WTC11 (cell line): ENCODE data around the gene HOXC5.

Experiments used
- ATF1 ChIP-seq: sonication (generic); formaldehyde crosslinking; IDR thresholded peaks from 2 replicates; pipeline ENCODE4 v1.8.1; 2023; ENCODE audit warnings: mild to moderate bottlenecking, moderate library complexity, missing genetic modification reagents
- CTCF ChIP-seq: fragments of 200-600 bp; IDR thresholded peaks from 2 replicates; pipeline ENCODE4 v1.8.0; 2022; ENCODE audit warnings: antibody characterized with exemption
- ELF4 ChIP-seq: sonication (generic); formaldehyde crosslinking; IDR thresholded peaks from 2 replicates; pipeline ENCODE4 v1.8.1; 2022; ENCODE audit warnings: low read depth, mild to moderate bottlenecking, moderate library complexity, missing genetic modification reagents
- ESRRA ChIP-seq: sonication (generic); formaldehyde crosslinking; IDR thresholded peaks from 2 replicates; pipeline ENCODE4 v1.8.1; 2022; ENCODE audit warnings: mild to moderate bottlenecking, missing genetic modification reagents, borderline replicate concordance
- ETV6 ChIP-seq: sonication (generic); formaldehyde crosslinking; IDR thresholded peaks from 2 replicates; pipeline ENCODE4 v1.8.1; 2022; ENCODE audit warnings: mild to moderate bottlenecking, missing genetic modification reagents
- NFYB ChIP-seq: sonication (generic); formaldehyde crosslinking; conservative IDR thresholded peaks from 2 replicates; pipeline ENCODE4 v1.8.0; 2022; ENCODE audit warnings: low read depth, missing genetic modification reagents
- NR2C2 ChIP-seq: sonication (generic); formaldehyde crosslinking; IDR thresholded peaks from 2 replicates; pipeline ENCODE4 v1.8.0; 2022; ENCODE audit warnings: mild to moderate bottlenecking, missing genetic modification reagents
- NR3C1 ChIP-seq: sonication (generic); formaldehyde crosslinking; conservative IDR thresholded peaks from 2 replicates; pipeline ENCODE4 v1.8.1; 2023; ENCODE audit warnings: low read depth, mild to moderate bottlenecking, missing genetic modification reagents
- OVOL2 ChIP-seq: fragments of 250-450 bp; sonication (Bioruptor Pico); IDR thresholded peaks from 2 replicates; pipeline ENCODE4 v1.9.0; 2021; ENCODE audit warnings: mild to moderate bottlenecking, borderline replicate concordance
- SP1 ChIP-seq: sonication (generic); formaldehyde crosslinking; conservative IDR thresholded peaks from 2 replicates; pipeline ENCODE4 v1.8.1; 2022; ENCODE audit warnings: missing genetic modification reagents
- TCF7 ChIP-seq: sonication (generic); formaldehyde crosslinking; IDR thresholded peaks from 2 replicates; pipeline ENCODE4 v1.8.0; 2022; ENCODE audit warnings: mild to moderate bottlenecking, low read depth, missing genetic modification reagents, moderate library complexity
- ZNF138 ChIP-seq: sonication (generic); formaldehyde crosslinking; conservative IDR thresholded peaks from 2 replicates; pipeline ENCODE4 v1.8.1; 2022; ENCODE audit warnings: mild to moderate bottlenecking, moderate library complexity, missing genetic modification reagents
- TF ChIP-seq, protein P1 (sequence below): sonication (generic); formaldehyde crosslinking; IDR thresholded peaks from 2 replicates; pipeline ENCODE4 v1.8.0; 2022; ENCODE audit warnings: mild to moderate bottlenecking, missing genetic modification reagents
- TF ChIP-seq, protein P2 (sequence below): fragments of 250-450 bp; sonication (Bioruptor Pico); IDR thresholded peaks from 2 replicates; pipeline ENCODE4 v1.8.0; 2021; ENCODE audit warnings: mild to moderate bottlenecking

- TF ChIP-seq CTCF (no peak), TCF7 (CRISPR knock-in tag) (no peak), NR3C1 (CRISPR knock-in tag) (no peak), ESRRA (CRISPR knock-in tag) (no peak), ETV6 (CRISPR knock-in tag) (no peak), SP1 (CRISPR knock-in tag) (no peak), NR2C2 (no peak), ATF1 (CRISPR knock-in tag) (no peak), NFYB (CRISPR knock-in tag) (no peak), ELF4 (CRISPR knock-in tag) (no peak), ZNF138 (CRISPR knock-in tag) (no peak), OVOL2 (CRISPR knock-in tag) (no peak)
- TF ChIP-seq, protein P1, sequence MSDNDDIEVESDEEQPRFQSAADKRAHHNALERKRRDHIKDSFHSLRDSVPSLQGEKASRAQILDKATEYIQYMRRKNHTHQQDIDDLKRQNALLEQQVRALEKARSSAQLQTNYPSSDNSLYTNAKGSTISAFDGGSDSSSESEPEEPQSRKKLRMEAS (CRISPR knock-in tag): no peak
- TF ChIP-seq, protein P2, sequence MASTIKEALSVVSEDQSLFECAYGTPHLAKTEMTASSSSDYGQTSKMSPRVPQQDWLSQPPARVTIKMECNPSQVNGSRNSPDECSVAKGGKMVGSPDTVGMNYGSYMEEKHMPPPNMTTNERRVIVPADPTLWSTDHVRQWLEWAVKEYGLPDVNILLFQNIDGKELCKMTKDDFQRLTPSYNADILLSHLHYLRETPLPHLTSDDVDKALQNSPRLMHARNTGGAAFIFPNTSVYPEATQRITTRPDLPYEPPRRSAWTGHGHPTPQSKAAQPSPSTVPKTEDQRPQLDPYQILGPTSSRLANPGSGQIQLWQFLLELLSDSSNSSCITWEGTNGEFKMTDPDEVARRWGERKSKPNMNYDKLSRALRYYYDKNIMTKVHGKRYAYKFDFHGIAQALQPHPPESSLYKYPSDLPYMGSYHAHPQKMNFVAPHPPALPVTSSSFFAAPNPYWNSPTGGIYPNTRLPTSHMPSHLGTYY (CRISPR knock-in tag): no peak
Observed at GRCh38 chr12:54008260-54008552, 24.6 kb upstream of the HOXC5 start.
